Measurements from ENCODE around the gene CCSER1. TPM values are rescaled to one million over a fixed set of nuclear protein-coding genes. Genes with fewer than 3 reads are reported as not detected.

Gene CCSER1
- total and polyA plus RNA-seq, 2 of the 8 experiments (the other 6 are each of a cell fraction or from before 2014, with no cell fraction given) = 0.26 to 0.84 TPM

DNA sequence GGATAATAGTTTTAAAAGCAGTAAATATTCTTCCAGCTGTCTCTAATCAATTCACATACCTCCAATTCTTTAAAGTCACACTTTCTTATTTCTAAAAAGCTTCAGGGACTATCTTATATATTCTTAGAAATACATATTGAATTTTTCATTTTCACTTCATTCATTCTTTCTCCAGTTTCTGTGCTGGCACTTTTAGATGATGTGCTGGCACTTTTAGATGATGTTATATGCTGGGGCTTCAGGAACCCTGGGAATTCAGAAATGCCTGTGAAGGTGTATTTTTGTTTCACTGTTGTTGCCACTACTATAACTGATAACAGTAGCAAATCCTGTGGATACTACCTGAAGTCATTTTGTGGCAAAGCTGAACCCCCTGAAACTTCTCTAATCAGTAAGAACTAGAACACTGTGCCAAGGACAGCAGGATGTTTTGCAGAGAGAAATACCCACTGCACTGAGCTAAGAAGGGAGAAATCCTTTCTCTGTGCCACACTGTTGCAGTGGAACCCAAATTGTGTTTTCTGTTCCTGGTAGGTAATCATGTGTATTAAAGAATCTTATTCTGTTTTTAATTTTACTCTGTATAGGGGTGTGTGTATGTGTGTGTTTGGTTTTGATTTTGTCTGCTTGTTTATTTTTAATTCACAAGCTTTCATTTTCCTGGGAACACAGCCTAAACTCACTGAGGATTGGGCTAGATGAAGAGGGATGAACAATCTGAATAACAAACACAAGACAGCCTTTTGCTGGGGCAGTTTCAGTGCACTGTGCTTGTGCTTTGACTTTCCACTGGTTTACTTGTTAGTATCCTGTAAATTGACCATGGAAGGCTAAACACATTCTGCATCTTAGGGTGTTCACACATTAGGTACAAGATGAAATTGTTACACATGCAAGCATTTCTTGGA, 898.3 kb downstream of the CCSER1 start:
- H3K36me3 ChIP-seq (ENCODE audit: control insufficient read depth in 2 of 4, insufficient read depth in 4 of 4, low read length in 3 of 4) = no peaks in the 10 kb centered on the region
- no peak overlapping the region for H3K56ac ChIP-seq (replicated peaks; ENCODE audit: insufficient read length, low read depth, low read length)
- no peak overlapping the region for H3K4ac ChIP-seq (replicated peaks; ENCODE audit: insufficient read length, low read depth, low read length)
- H3K23ac ChIP-seq (ENCODE audit: insufficient read length) = no peak overlapping the region
- no peak overlapping the region for H2BK20ac ChIP-seq (ENCODE audit: low read length)
- no peak overlapping the region for H2BK5ac ChIP-seq (ENCODE audit: low read depth, low read length)
- H3K27ac ChIP-seq (ENCODE audit: low read depth, low read length) = no peak overlapping the region
- no peak overlapping the region for H4K8ac ChIP-seq (ENCODE audit: extremely low read depth, insufficient read depth, low read length)
- H4K91ac ChIP-seq (replicated peaks; ENCODE audit: insufficient read length, low read length) = no peak overlapping the region
- no peaks in the 10 kb centered on the region for H3K79me1 ChIP-seq (ENCODE audit: low read depth, low read length)
- no peak overlapping the region for H3K4me3 ChIP-seq (ENCODE audit: extremely low read depth in 1 of 4, insufficient read depth in 2 of 4, low read depth in 3 of 4, low read length in 4 of 4)
- no peaks in the 10 kb centered on the region for H3K79me2 ChIP-seq (ENCODE audit: control insufficient read depth in 1 of 2, insufficient read depth in 2 of 2, low read length in 2 of 2)
- no peak overlapping the region for H2BK12ac ChIP-seq (ENCODE audit: low read depth, low read length)
- FAIRE-seq (no peak), DNase-seq (ENCODE audit: low read depth in 1 of 2, low spot score in 2 of 2) (no peak)
- H3K23me2 ChIP-seq (ENCODE audit: low read depth, low read length) = no peaks in the 10 kb centered on the region
- no peak overlapping the region for H3K4me2 ChIP-seq (ENCODE audit: insufficient read depth in 1 of 2, low read depth in 2 of 2, low read length in 2 of 2)
- H4K5ac ChIP-seq (ENCODE audit: insufficient read length, low read depth, low read length) = no peak overlapping the region
- no peak overlapping the region for H2BK15ac ChIP-seq (ENCODE audit: low read length)
- ChIA-PET POLR2A (ENCODE audit: partially characterized antibody) (no interaction called here), CTCF (ENCODE audit: partially characterized antibody) (interaction anchor here (1.7 kb wide), 1 partner anchor 88 kb away, joined by 3 read pairs; no protein-coding TSS in a partner anchor)
- no peaks in the 10 kb centered on the region for H4K20me1 ChIP-seq (replicated peaks in 1 of 2; ENCODE audit: control insufficient read depth in 1 of 2, insufficient read depth in 2 of 2, low read length in 2 of 2)
- no peak overlapping the region for H2BK120ac ChIP-seq (replicated peaks; ENCODE audit: low read depth, low read length)
- H3K9me3 ChIP-seq (ENCODE audit: insufficient read depth in 2 of 2, low read depth in 1 of 2, low read length in 1 of 2) = no peaks in the 10 kb centered on the region
- H3K4me1 ChIP-seq (replicated peaks in 1 of 4; ENCODE audit: control insufficient read depth in 3 of 4, insufficient read depth in 4 of 4, low read length in 3 of 4) = peaks cover 0 to 3% (median 1%) of the 10 kb centered on the region in 4 experiments; a peak in 2 of 7 replicates
- peak overlapping the region; percentile 84 for H2AFZ ChIP-seq (ENCODE audit: low read length)
- TF ChIP-seq CREB1 (IDR thresholded peaks at IDR 0.05) (peak; percentile 73), GTF2F1 (IDR thresholded peaks at IDR 0.05; ENCODE audit: borderline replicate concordance, low read depth, low read length) (no peak), NRF1 (IDR thresholded peaks at IDR 0.05; ENCODE audit: low read depth, low read length) (no peak)
- H3K18ac ChIP-seq (ENCODE audit: extremely low read depth, low read length) = no peak overlapping the region
- H3K14ac ChIP-seq (ENCODE audit: insufficient read length) = no peak overlapping the region
- no peak overlapping the region for H3K9ac ChIP-seq (replicated peaks in 1 of 4; ENCODE audit: extremely low read depth in 1 of 4, low read depth in 3 of 4, low read length in 3 of 4)
- no peak overlapping the region for H2AK5ac ChIP-seq (ENCODE audit: low read depth, low read length)
- no peaks in the 10 kb centered on the region for H3K27me3 ChIP-seq (replicated peaks in 1 of 4; ENCODE audit: control insufficient read depth in 3 of 4, extremely low read depth in 1 of 4, insufficient read depth in 3 of 4, low read length in 3 of 4)
